Skeletal muscle tissue (tissue), 4 donors: ENCODE results near the gene HIVEP3. TPM values are rescaled to one million over a fixed set of nuclear protein-coding genes. Genes with fewer than 3 reads are reported as not detected.
"Not testable (repeated sequence)": the region's sequence is repeated elsewhere in the genome, so short reads cannot be mapped to it uniquely, and the experiment has no call there.

Experiments used
- H3K27ac ChIP-seq: one replicate; pipeline ENCODE4 v1.7.0; 2013; ENCODE audit warnings: mild to moderate bottlenecking, low read depth, low read length, inconsistent platforms
- H3K27me3 ChIP-seq, 3 donors: one replicate each; pipeline ENCODE4 v1.7.0; 2013; ENCODE audit warnings: low read length in 3 of 3; ENCODE audit not compliant: control insufficient read depth in 3 of 3, insufficient read depth in 3 of 3
- H3K36me3 ChIP-seq, 3 donors: one replicate each; pipeline ENCODE4 v1.7.0; 2013; ENCODE audit warnings: low read length in 3 of 3; ENCODE audit not compliant: control insufficient read depth in 3 of 3, insufficient read depth in 3 of 3
- H3K4me1 ChIP-seq, 3 donors: one replicate each; pipeline ENCODE4 v1.7.0; 2013; ENCODE audit warnings: low read length in 3 of 3, mild to moderate bottlenecking in 3 of 3; ENCODE audit not compliant: control insufficient read depth in 3 of 3, insufficient read depth in 3 of 3
- H3K4me3 ChIP-seq, 3 donors: one replicate each; pipeline ENCODE4 v1.7.0; 2013; ENCODE audit warnings: low read length in 3 of 3
- H3K9ac ChIP-seq, 3 donors: one replicate each; pipeline ENCODE4 v1.7.0; 2013; ENCODE audit warnings: low read length in 3 of 3, mild to moderate bottlenecking in 3 of 3, moderate library complexity in 2 of 3, low read depth in 1 of 3
- H3K9me3 ChIP-seq, 3 donors: one replicate each; pipeline ENCODE4 v1.7.0; 2013; ENCODE audit warnings: low read length in 3 of 3; ENCODE audit not compliant: control insufficient read depth in 3 of 3
- total RNA-seq: library from RNA; depleted of rRNA; stranded (reverse); fragments of >200 nt; gene quantifications from one replicate; pipeline ENCODE4 v1.2.3, GENCODE V29; 2014
- donor health status: Osteomylitis.

The HIVEP3 gene
- total RNA-seq, 1 donor from 2014 or later, result 0.52 TPM

DNA sequence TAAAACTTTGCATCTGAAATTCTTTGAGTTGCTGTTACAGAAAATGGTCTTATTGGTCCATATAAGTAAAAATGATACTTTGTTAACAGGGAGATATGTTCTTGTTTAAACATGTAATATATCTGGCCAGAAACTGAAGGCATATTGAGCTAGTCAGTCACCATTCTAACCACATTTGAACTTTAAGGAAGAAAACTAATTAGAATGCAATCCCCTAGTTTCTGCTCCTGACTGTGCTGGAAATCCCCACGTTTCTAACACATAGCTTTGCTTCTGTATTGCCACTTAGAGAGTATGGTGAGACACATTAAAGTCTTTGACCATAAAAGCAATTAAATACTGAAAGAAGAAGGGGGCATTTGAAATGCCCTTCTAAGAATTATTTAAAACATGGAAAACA is 32.1 kb upstream of the HIVEP3 start:
- Histone ChIP-seq H3K27me3 (no peaks in the 10 kb centered on the region), H3K9me3 (no peaks in the 10 kb centered on the region), H3K4me3 (no peak overlapping the region), H3K9ac (no peak overlapping the region), H3K4me1 (peaks cover 3 to 4% (median 3%) of the 10 kb centered on the region in 3 donors), H3K27ac (no peak overlapping the region), H3K36me3 (no peaks in the 10 kb centered on the region)

DNA sequence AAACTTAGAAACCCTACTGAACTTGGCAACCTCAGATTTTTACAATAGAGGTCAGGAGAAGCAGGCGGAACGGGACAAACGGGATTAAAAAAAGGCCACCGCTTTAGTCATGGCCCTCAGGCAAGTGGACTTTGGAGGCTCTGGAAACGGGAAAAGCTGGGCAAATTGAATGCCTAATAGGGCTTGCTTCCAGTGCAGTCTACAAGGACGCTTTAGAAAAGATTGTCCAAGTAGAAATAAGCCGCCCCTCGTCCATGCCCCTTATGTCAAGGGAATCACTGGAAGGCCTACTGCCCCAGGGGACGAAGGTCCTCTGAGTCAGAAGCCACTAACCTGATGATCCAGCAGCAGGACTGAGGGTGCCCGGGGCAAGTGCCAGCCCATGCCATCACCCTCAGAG is 27.2 kb upstream of the HIVEP3 start:
- H3K4me3 ChIP-seq, H3K36me3 ChIP-seq, H3K27me3 ChIP-seq, H3K4me1 ChIP-seq, H3K27ac ChIP-seq, H3K9me3 ChIP-seq, H3K9ac ChIP-seq: not testable (repeated sequence)

DNA sequence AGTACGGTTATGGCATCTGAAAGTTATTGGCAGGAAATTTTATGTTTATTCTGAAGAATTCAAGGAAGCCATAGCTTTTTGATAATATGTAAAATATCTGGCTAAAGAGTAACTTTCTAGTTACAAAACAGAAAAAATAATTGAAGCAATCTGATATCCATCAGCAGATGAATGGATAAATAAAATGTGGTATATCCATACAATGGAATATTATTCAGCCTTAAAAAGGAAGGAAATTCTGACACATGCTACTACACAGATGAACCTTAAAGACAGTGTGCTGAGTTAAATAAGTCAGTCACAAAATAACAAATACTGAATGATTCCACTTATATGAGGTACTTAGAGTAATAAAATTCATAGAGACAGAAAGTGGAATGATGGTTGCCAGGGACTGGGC is 25.0 kb upstream of the HIVEP3 start:
- no peaks in the 10 kb centered on the region for H3K27me3 ChIP-seq

GRCh38 chr1:41942278-41942677 is 23.6 kb upstream of the HIVEP3 start:
- Histone ChIP-seq H3K36me3 (no peaks in the 10 kb centered on the region), H3K4me3 (no peak overlapping the region), H3K9ac (no peak overlapping the region), H3K9me3 (no peaks in the 10 kb centered on the region), H3K27ac (no peak overlapping the region), H3K4me1 (no peaks in the 10 kb centered on the region), H3K27me3 (no peaks in the 10 kb centered on the region)

More for the DNA sequence above, 25.0 kb upstream of the HIVEP3 start:
- no peak overlapping the region for H3K27ac ChIP-seq
- no peaks in the 10 kb centered on the region for H3K4me1 ChIP-seq
- no peak overlapping the region for H3K4me3 ChIP-seq
- H3K9ac ChIP-seq, result no peak overlapping the region
- H3K36me3 ChIP-seq, result no peaks in the 10 kb centered on the region
- no peaks in the 10 kb centered on the region for H3K9me3 ChIP-seq

GRCh38 chr1:41941381-41941780 is 22.7 kb upstream of the HIVEP3 start:
- Histone ChIP-seq H3K9me3 (no peaks in the 10 kb centered on the region), H3K4me1 (no peaks in the 10 kb centered on the region), H3K36me3 (no peaks in the 10 kb centered on the region), H3K4me3 (no peak overlapping the region), H3K9ac (no peak overlapping the region), H3K27ac (no peak overlapping the region), H3K27me3 (no peaks in the 10 kb centered on the region)

DNA sequence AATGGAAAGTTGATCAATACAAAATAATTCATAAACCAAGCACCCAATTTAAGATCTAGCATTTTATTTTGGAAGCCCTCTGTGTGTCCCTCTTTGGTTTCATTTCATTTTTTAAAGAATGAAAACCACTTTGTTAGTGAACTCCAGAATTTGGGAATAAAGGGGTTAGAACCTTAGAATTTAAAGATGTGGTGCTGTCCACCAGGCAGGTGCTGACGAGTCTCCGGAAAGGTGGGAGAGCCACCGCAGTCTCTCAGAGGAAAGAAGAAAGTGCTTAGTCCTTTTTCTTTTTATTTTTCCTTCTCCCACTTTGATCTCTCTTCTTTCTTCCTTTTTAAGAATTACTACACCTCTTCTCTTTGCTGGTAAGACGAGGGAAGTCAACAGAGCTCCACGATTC is 20.5 kb upstream of the HIVEP3 start:
- Histone ChIP-seq H3K9ac (no peak overlapping the region), H3K4me1 (no peaks in the 10 kb centered on the region), H3K9me3 (no peaks in the 10 kb centered on the region), H3K36me3 (no peaks in the 10 kb centered on the region), H3K4me3 (no peak overlapping the region), H3K27me3 (no peaks in the 10 kb centered on the region), H3K27ac (no peak overlapping the region)

DNA sequence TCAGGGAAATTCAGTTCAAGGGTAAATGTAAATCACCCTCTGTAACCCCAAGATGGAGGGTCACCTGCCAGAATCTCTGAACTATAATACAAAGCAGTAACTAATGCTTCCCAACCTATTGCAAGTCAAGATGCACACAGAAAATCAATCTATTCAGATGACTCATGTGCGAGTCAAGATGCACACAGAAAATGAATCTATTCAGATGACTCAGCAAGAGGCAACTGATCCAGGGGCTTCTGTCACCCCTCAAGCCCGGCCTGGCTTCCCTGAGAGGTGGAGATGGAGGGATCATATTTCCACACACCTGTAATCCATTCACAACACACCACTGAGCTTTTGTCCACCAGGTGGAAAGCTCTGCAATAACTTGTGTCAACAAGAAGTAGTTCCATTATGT is 17.4 kb upstream of the HIVEP3 start:
- Histone ChIP-seq H3K9me3 (no peaks in the 10 kb centered on the region), H3K4me3 (no peak overlapping the region), H3K27ac (no peak overlapping the region), H3K27me3 (no peaks in the 10 kb centered on the region), H3K4me1 (no peaks in the 10 kb centered on the region), H3K9ac (no peak overlapping the region), H3K36me3 (no peaks in the 10 kb centered on the region)

DNA sequence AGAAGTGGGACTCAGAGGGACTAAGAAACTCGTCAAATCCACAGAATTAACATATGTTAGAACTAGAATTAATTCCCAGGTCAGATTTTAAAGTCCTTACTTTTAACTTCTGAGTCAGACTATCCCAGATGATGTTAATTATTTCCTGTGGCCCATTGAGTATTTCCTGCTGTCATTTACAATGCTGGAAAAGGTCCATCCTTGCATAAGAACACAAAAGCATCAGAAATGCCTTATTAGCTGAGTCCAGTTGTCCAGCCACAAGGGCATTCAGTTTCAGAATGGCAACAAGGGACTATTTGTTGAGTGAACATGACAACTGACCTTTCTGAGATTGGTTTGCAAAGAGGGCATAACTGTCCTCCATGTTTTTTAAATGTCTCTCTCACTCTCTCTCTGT is 16.5 kb upstream of the HIVEP3 start:
- H3K27me3 ChIP-seq, result no peaks in the 10 kb centered on the region
- no peak overlapping the region for H3K9ac ChIP-seq
- H3K4me3 ChIP-seq, result no peak overlapping the region
- no peaks in the 10 kb centered on the region for H3K9me3 ChIP-seq
- no peaks in the 10 kb centered on the region for H3K36me3 ChIP-seq
- H3K27ac ChIP-seq, result no peak overlapping the region
- no peaks in the 10 kb centered on the region for H3K4me1 ChIP-seq

DNA sequence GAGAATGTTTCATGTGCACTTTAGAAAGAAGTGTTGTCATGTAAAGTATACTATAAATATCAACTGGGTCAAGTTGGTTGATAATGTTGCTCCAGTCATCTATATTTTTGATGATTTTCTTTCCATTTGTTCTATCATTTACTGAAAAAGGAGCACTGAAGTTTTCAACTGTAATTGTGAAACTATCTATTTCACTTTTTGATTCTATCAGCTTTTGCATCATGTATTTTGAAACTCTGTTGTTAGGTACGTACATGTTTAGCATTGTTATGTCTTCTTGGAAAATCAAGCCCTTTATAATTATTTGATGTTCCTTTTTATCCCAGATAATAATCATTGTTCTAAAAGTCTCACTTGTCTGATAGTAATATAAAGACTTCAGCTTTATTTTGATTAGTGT is 14.4 kb upstream of the HIVEP3 start:
- Histone ChIP-seq H3K4me3 (no peak overlapping the region), H3K9ac (no peak overlapping the region), H3K36me3 (no peaks in the 10 kb centered on the region), H3K4me1 (no peaks in the 10 kb centered on the region), H3K9me3 (no peaks in the 10 kb centered on the region), H3K27ac (no peak overlapping the region), H3K27me3 (no peaks in the 10 kb centered on the region)

DNA sequence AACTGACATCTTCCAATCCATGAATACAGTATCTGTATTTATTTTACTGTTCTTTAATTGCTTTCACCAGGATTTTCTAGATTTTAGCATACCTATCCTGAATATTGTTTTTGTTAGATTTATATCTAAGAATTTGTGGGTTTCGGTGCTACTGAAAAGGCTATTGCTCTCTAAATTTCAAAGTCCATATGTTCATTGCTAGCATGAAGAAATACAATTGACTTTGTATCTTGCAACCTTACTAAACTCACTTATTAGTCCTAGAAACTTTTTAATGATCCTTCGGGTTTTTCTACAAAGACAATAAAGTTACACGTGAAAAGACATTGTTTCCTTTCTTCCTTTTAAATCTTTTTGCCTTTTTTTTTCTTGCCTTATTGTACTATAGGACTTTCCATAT is 12.9 kb upstream of the HIVEP3 start:
- H3K27me3 ChIP-seq, result no peaks in the 10 kb centered on the region
- no peaks in the 10 kb centered on the region for H3K4me1 ChIP-seq
- no peak overlapping the region for H3K4me3 ChIP-seq
- no peak overlapping the region for H3K27ac ChIP-seq
- no peak overlapping the region for H3K9ac ChIP-seq
- no peaks in the 10 kb centered on the region for H3K9me3 ChIP-seq
- no peaks in the 10 kb centered on the region for H3K36me3 ChIP-seq

- H3K27ac ChIP-seq, result no peak overlapping the region
- no peak overlapping the region for H3K9ac ChIP-seq
- no peaks in the 10 kb centered on the region for H3K36me3 ChIP-seq
- H3K4me3 ChIP-seq, result no peak overlapping the region
- no peaks in the 10 kb centered on the region for H3K9me3 ChIP-seq
- H3K4me1 ChIP-seq, result no peaks in the 10 kb centered on the region
- no peaks in the 10 kb centered on the region for H3K27me3 ChIP-seq
Observed at GRCh38 chr1:41927118-41927517, 8.4 kb upstream of the HIVEP3 start.
